Measurements from ENCODE around the gene ZBED2. TPM values are rescaled to one million over a fixed set of nuclear protein-coding genes. Genes with fewer than 3 reads are reported as not detected.
"Not testable (repeated sequence)": the region's sequence is repeated elsewhere in the genome, so short reads cannot be mapped to it uniquely, and the experiment has no call there.

The ZBED2 gene
- polyA plus RNA-seq, 1 donor = not detected

GRCh38 chr3:111571282-111571681 lies 23.9 kb downstream of the ZBED2 start:
- no peak for DNase-seq

GRCh38 chr3:111570404-111571030 lies 24.6 kb downstream of the ZBED2 start:
- DNase-seq = no peak

GRCh38 chr3:111568911-111569310 lies 26.2 kb downstream of the ZBED2 start:
- DNase-seq = no peak

GRCh38 chr3:111568355-111568754 lies 26.8 kb downstream of the ZBED2 start:
- DNase-seq = no peak

GRCh38 chr3:111566844-111567243 lies 28.3 kb downstream of the ZBED2 start:
- DNase-seq = no peak

GRCh38 chr3:111561902-111562301 lies 33.2 kb downstream of the ZBED2 start:
- DNase-seq = not testable (repeated sequence)

GRCh38 chr3:111548756-111549155 lies 46.4 kb downstream of the ZBED2 start:
- no peak for DNase-seq

- no peak for DNase-seq
Measured at GRCh38 chr3:111548092-111548491, 47.1 kb downstream of the ZBED2 start.

GRCh38 chr3:111547631-111548030 lies 47.5 kb downstream of the ZBED2 start:
- no peak for DNase-seq

- DNase-seq = no peak
Measured at GRCh38 chr3:111545349-111545748, 49.8 kb downstream of the ZBED2 start.

Other genes with a start within 250 kb of the ZBED2 start
- 0.23 TPM for gene CD96, start 53.1 kb downstream of the ZBED2 start, polyA plus RNA-seq (ENCODE audit: insufficient read length)
- gene PLCXD2, start 79.3 kb upstream of the ZBED2 start, polyA plus RNA-seq (ENCODE audit: insufficient read length) = 0.56 TPM